8988T (cell line): Measurements from ENCODE around the gene KIF2A.

Source experiments
- DNase-seq: peaks from one replicate; pipeline ENCODE4 v3.0.0; 2011

The KIF2A gene

GRCh38 chr5:62386824-62387223 is 80.8 kb downstream of the KIF2A start:
- no peak for DNase-seq

- no peak for DNase-seq
These were observed 89.4 kb downstream of the KIF2A start for GRCh38 chr5:62395210-62395950.

GRCh38 chr5:62403411-62404250 is 97.6 kb downstream of the KIF2A start, which contains the start of gene DIMT1:
TSS of gene DIMT1 (minus strand) at chr5:62403905. CDS start at chr5:62403772, 133 bp downstream.
- peak; percentile 74 for DNase-seq

- peak; percentile 61 for DNase-seq
These were observed 106.7 kb downstream of the KIF2A start, which contains the start of gene IPO11 for GRCh38 chr5:62412549-62413329. TSS of gene IPO11 (plus strand) at chr5:62412763. CDS start at chr5:62437280, 24,517 bp downstream.

GRCh38 chr5:62413711-62414110 is 107.7 kb downstream of the KIF2A start:
- DNase-seq = no peak

GRCh38 chr5:62418462-62419076 is 112.6 kb downstream of the KIF2A start:
- no peak for DNase-seq

GRCh38 chr5:62419609-62420008 is 113.6 kb downstream of the KIF2A start:
- DNase-seq = no peak

- no peak for DNase-seq
These were observed 115.4 kb downstream of the KIF2A start for GRCh38 chr5:62421414-62421813.

GRCh38 chr5:62424763-62425162 is 118.8 kb downstream of the KIF2A start:
- DNase-seq = no peak

GRCh38 chr5:62431735-62432620 is 126.0 kb downstream of the KIF2A start:
- DNase-seq = no peak

GRCh38 chr5:62432621-62433064 is 126.6 kb downstream of the KIF2A start:
- no peak for DNase-seq
